ENCODE measurements around the gene MTFR1L. TPM values are rescaled to one million over a fixed set of nuclear protein-coding genes. Genes with fewer than 3 reads are reported as not detected.

Gene MTFR1L
- total RNA-seq, 1 donor from 2014 or later = 74.3 TPM

DNA sequence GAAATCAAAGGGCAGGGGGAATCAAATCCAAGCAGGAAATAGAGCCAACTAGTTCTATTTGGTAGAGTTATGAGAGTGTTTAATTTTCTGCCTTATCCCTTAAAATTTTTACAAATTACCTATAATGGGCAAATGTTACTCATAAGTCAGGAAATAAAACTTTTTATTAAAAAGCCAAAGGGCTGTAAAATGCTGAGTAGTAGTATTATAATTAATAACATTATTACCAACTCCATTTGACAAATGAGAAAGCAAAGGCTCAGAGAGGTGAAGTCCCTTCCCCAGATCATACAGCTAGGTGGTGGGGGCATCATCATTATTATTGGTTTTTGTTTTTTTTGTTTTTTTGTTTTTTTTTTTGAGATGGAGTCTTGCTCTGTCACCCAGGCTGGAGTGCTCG, 16.4 kb upstream of the MTFR1L start:
- H3K27ac Mint-ChIP-seq = no peak overlapping the region
- H3K36me3 Mint-ChIP-seq = peaks cover 7% of the 10 kb centered on the region
- no peak overlapping the region for H3K4me3 Mint-ChIP-seq
- H3K27me3 Mint-ChIP-seq (ENCODE audit: low read depth) = no peaks in the 10 kb centered on the region
- H3K9me3 Mint-ChIP-seq = no peaks in the 10 kb centered on the region
- TF ChIP-seq, protein P1, sequence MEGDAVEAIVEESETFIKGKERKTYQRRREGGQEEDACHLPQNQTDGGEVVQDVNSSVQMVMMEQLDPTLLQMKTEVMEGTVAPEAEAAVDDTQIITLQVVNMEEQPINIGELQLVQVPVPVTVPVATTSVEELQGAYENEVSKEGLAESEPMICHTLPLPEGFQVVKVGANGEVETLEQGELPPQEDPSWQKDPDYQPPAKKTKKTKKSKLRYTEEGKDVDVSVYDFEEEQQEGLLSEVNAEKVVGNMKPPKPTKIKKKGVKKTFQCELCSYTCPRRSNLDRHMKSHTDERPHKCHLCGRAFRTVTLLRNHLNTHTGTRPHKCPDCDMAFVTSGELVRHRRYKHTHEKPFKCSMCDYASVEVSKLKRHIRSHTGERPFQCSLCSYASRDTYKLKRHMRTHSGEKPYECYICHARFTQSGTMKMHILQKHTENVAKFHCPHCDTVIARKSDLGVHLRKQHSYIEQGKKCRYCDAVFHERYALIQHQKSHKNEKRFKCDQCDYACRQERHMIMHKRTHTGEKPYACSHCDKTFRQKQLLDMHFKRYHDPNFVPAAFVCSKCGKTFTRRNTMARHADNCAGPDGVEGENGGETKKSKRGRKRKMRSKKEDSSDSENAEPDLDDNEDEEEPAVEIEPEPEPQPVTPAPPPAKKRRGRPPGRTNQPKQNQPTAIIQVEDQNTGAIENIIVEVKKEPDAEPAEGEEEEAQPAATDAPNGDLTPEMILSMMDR (IDR thresholded peaks at IDR 0.05; ENCODE audit: unreplicated experiment) = no peak
- peaks cover 17% of the 10 kb centered on the region for H3K4me1 Mint-ChIP-seq
- DNase-seq (ENCODE audit: low spot score in 2 of 2, unreplicated experiment in 2 of 2) = no peak

DNA sequence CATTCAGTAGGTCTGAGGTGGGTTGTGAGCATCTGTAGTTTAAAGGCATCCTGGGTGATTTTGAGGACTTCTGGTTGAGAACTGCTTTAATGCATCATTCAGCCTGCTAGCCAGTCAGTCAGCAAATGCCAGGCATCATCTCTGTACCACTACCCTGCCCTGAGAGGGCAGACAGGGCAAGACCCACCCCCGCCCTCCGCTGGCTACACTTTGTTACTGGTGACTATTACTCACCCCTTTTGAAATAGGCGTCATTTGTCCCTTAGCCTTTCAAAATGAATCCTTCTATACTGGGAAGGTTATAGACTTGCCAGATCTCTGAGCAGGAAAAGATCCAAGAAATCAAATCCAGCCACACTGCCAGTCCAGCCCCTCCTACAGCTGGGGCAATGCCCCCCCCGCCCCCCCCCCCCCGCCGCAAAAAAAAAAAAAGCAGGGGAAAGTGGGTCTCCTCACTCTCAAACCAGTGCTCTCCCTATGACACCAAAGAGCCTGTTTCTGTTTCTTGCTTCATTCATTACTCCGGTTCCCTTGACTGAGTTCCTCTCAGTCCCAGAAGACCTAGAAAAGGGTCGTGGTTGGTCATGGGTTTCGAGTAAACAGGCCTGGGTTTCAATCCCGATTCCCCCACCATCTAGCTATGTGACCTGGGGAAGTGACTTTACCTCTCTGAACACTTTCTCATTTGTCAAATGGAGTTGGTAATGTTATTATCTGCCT, 15.3 kb upstream of the MTFR1L start:
- Mint-ChIP-seq H3K9me3 (no peaks in the 10 kb centered on the region), H3K27me3 (ENCODE audit: low read depth) (no peaks in the 10 kb centered on the region), H3K4me1 (peaks cover 14% of the 10 kb centered on the region), H3K36me3 (peaks cover 7% of the 10 kb centered on the region), H3K27ac (no peak overlapping the region), H3K4me3 (no peak overlapping the region)
- TF ChIP-seq, protein P1 (IDR thresholded peaks at IDR 0.05; ENCODE audit: unreplicated experiment) = no peak
- no peak for DNase-seq (ENCODE audit: low spot score in 2 of 2, unreplicated experiment in 2 of 2)

DNA sequence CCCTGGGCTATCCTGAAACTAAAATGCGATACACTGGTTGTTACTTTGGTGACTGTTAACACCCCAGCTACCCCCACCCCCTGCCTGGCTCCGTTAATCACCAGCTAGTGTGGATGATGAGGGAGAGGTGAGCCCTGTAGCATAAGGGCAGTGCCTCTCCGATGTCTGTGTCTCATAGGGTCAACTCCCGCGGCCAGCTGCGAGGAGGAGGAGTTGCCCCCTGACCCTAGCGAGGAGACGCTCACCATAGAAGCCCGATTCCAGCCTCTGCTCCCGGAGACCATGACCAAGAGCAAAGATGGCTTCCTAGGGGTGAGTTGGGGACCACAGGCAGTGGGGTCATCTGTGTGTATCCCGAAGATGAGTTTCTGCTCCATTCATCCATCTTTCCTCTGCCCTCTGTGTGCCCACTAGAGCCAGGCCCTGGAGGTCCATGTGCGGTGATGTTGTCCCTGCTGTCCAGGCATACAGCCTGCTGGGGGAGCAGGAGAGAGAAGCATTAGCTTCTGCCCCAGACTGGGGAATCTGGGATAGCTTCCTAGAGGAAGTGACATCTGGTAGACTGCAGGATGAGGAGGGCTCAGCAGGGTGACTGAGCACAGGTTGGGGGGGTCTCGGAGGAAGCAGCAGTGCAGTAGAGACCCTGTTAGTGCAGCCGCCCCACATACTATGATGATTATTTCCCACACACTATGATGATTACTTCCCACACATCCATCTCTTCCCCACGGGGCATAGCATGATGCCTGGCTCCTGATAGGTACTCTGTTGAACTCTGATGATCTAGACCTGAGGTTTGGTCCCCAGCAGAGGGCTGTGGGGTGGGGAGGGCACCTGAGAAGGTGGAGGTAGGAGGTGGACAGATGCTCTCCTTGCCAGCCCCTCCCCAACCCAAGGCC, 14.5 kb upstream of the MTFR1L start:
- Mint-ChIP-seq H3K9me3 (no peaks in the 10 kb centered on the region), H3K27ac (no peak overlapping the region), H3K36me3 (peaks cover 9% of the 10 kb centered on the region), H3K4me3 (no peak overlapping the region), H3K27me3 (ENCODE audit: low read depth) (no peaks in the 10 kb centered on the region), H3K4me1 (peaks cover 10% of the 10 kb centered on the region)
- TF ChIP-seq, protein P1 (IDR thresholded peaks at IDR 0.05; ENCODE audit: unreplicated experiment) = no peak
- DNase-seq (ENCODE audit: low spot score in 2 of 2, unreplicated experiment in 2 of 2) = no peak

DNA sequence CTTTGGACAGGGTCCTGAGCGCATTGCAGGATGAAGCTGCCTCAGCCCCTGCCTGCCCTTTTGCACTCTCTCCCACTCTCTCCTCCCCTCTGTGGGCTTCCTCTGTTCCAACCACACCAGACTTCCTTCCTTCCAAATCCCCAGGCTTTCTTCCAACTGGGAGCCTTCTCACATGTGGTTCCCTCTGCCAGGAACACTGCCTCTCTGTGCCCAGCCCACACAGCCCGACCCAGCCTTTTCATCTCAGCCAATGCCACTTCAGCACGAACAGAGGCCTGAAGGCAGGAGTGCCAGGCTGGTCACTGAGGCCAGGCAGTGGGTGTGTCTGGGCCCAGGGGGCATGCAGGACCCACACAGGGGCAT, 13.9 kb upstream of the MTFR1L start:
- peaks cover 9% of the 10 kb centered on the region for H3K36me3 Mint-ChIP-seq
- H3K9me3 Mint-ChIP-seq = no peaks in the 10 kb centered on the region
- no peaks in the 10 kb centered on the region for H3K27me3 Mint-ChIP-seq (ENCODE audit: low read depth)
- TF ChIP-seq, protein P1 (IDR thresholded peaks at IDR 0.05; ENCODE audit: unreplicated experiment) = no peak
- no peak for DNase-seq (ENCODE audit: low spot score in 2 of 2, unreplicated experiment in 2 of 2)
- no peak overlapping the region for H3K27ac Mint-ChIP-seq
- no peak overlapping the region for H3K4me3 Mint-ChIP-seq
- H3K4me1 Mint-ChIP-seq = peaks cover 6% of the 10 kb centered on the region

DNA sequence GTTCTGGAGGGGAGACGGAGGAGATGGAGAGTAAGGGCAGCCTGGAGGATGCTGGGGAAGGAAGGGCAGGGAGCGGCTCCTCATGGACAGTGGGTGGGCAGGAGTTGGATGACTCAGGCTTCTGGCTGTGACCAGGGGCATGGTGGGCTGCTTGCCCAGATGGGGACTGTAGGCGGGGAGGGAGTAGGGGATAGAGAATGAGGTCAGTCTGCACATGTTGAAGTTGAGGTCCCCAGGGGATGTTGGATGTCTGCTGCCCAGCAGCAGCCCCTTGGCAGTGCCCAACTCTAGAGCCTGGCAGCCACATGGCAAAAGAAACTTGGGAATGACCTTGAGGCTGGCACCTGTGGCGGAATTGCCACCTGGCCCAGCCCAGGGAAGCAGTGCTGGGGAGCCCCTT, 13.3 kb upstream of the MTFR1L start:
- TF ChIP-seq, protein P1 (IDR thresholded peaks at IDR 0.05; ENCODE audit: unreplicated experiment) = no peak
- H3K27ac Mint-ChIP-seq = no peak overlapping the region
- no peaks in the 10 kb centered on the region for H3K9me3 Mint-ChIP-seq

More for the DNA sequence above, 13.3 kb upstream of the MTFR1L start:
- H3K4me1 Mint-ChIP-seq = peaks cover 4% of the 10 kb centered on the region
- DNase-seq (ENCODE audit: low spot score in 2 of 2, unreplicated experiment in 2 of 2) = no peak
- H3K4me3 Mint-ChIP-seq = no peak overlapping the region
- H3K36me3 Mint-ChIP-seq = peaks cover 9% of the 10 kb centered on the region
- H3K27me3 Mint-ChIP-seq (ENCODE audit: low read depth) = no peaks in the 10 kb centered on the region
